Activated CD4-positive, alpha-beta T cell treated with anti-CD3 and anti-CD28 coated beads for 36 hours (primary cell): ENCODE data around the gene SLC44A2. TPM values are rescaled to one million over a fixed set of nuclear protein-coding genes. Genes with fewer than 3 reads are reported as not detected.

Experiments used
- ATAC-seq: fragments of 200-7000 bp; cut with Tn5 transposase; one replicate; pipeline ENCODE4 v1.10.0; 2021; ENCODE audit warnings: mild to moderate bottlenecking, moderate library complexity
- CTCF ChIA-PET: fragments of 350-600 bp; sonication (Branson Sonifier 250); formaldehyde crosslinking; loops from one replicate; lab custom pipeline; 2021; ENCODE audit warnings: antibody characterized with exemption; lab: Charles Lee
- POLR2A ChIA-PET: fragments of 350-600 bp; sonication (Branson Sonifier 250); formaldehyde crosslinking; loops from one replicate; lab custom pipeline; 2021; ENCODE audit warnings: antibody characterized with exemption, inconsistent platforms; lab: Charles Lee
- DNase-seq: peaks from one replicate; pipeline ENCODE4 v3.0.0-alpha.2; 2020
- H3K27ac Mint-ChIP-seq: one replicate; pipeline ENCODE4 v1.8.0; 2021; ENCODE audit warnings: mixed read lengths
- H3K27me3 Mint-ChIP-seq: one replicate; pipeline ENCODE4 v1.8.0; 2021; ENCODE audit warnings: mixed read lengths
- H3K36me3 Mint-ChIP-seq: one replicate; pipeline ENCODE4 v1.8.0; 2021; ENCODE audit warnings: low read depth, mixed read lengths
- H3K4me1 Mint-ChIP-seq: one replicate; pipeline ENCODE4 v1.8.0; 2021; ENCODE audit warnings: mixed read lengths
- H3K4me3 Mint-ChIP-seq: one replicate; pipeline ENCODE4 v1.8.0; 2021; ENCODE audit warnings: mild to moderate bottlenecking, moderate library complexity, mixed read lengths
- H3K9me3 Mint-ChIP-seq: one replicate; pipeline ENCODE4 v1.8.0; 2021; ENCODE audit warnings: low read depth, mixed read lengths
- intact Hi-C, 2 experiments: fragments of 100-400 bp; cut with DNase I in 1 of 2; cut with micrococcal nuclease in 1 of 2; formaldehyde crosslinking; loops; one replicate each; pipeline versions ENCODE4 v1.14.2 to v1.15.1; 2022 to 2024; cut with DNase I, micrococcal nuclease
- total RNA-seq, 2 experiments: library from RNA; stranded (reverse); gene quantifications; one replicate each; pipeline ENCODE4 v1.2.3, GENCODE V29; 2021

SLC44A2 gene
- total RNA-seq, 2 experiments from 2014 or later, result 80.3 to 105 TPM

- peaks cover 22% of the 10 kb centered on the region for H3K36me3 Mint-ChIP-seq
- intact Hi-C loops, result no loop called here
These were observed 9.8 kb upstream of the SLC44A2 start for GRCh38 chr19:10615429-10616023.

DNA sequence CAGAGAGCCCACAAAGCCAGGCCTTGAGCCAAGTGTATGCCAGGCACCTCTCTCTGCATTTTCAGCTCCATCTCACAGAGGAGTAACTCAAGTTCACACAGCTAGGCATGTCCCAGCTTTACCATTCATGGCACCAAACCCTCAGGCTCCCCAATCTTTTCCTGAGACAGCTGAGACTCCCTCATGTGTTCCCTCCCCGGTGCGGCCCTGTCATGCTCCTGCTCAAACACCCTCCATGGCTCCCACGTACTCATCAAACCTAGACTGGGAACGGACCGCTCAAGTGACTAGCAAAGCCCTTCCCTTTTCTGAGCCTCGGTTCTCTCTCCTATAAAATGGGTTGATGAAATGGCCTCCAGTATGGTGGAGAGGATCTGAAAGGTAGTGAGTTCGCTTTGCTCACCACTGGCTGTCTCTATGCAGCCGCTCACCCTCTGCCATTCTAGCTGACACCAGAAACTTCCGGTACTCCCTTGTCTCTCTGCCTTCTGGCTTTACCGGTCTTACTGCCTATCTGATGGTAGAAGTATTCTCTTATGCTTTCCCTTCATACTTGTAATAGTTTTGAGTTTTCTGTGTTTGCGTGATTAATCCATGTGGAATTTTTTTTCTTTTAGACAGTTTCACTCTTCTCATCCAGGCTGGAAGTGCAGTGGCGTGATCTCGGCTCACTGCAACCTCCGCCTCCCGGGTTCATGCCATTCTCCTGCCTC, 7.8 kb upstream of the SLC44A2 start:
- no peak overlapping the region for H3K4me3 Mint-ChIP-seq
- H3K27me3 Mint-ChIP-seq, result no peaks in the 10 kb centered on the region
- H3K36me3 Mint-ChIP-seq, result peaks cover 25% of the 10 kb centered on the region
- no peak overlapping the region for H3K27ac Mint-ChIP-seq
- H3K9me3 Mint-ChIP-seq, result no peaks in the 10 kb centered on the region
- H3K4me1 Mint-ChIP-seq, result peaks cover 34% of the 10 kb centered on the region
- ChIA-PET POLR2A (interaction anchor here (0.6 kb wide), 1 partner anchor 22 kb away, joined by 3 read pairs; no protein-coding TSS in a partner anchor), CTCF (interaction anchor here (0.5 to 2.8 kb wide), 3 partner anchors 36 to 81 kb away, joined by 3 to 12 read pairs (median 3); no protein-coding TSS in a partner anchor)
- ATAC-seq (no peak), DNase-seq (no peak)
- intact Hi-C loops, result no loop called here

More at GRCh38 chr19:10615429-10616023, 9.8 kb upstream of the SLC44A2 start:
- no peak overlapping the region for H3K4me3 Mint-ChIP-seq
- no peaks in the 10 kb centered on the region for H3K9me3 Mint-ChIP-seq
- DNase-seq, result no peak
- no peak for ATAC-seq
- ChIA-PET CTCF (interaction anchor here (0.9 to 1.3 kb wide), 2 partner anchors 10 to 29 kb away, joined by 3 to 4 read pairs; no protein-coding TSS in a partner anchor), POLR2A (no interaction called here)
- H3K4me1 Mint-ChIP-seq, result peaks cover 23% of the 10 kb centered on the region
- no peaks in the 10 kb centered on the region for H3K27me3 Mint-ChIP-seq
- H3K27ac Mint-ChIP-seq, result no peak overlapping the region

DNA sequence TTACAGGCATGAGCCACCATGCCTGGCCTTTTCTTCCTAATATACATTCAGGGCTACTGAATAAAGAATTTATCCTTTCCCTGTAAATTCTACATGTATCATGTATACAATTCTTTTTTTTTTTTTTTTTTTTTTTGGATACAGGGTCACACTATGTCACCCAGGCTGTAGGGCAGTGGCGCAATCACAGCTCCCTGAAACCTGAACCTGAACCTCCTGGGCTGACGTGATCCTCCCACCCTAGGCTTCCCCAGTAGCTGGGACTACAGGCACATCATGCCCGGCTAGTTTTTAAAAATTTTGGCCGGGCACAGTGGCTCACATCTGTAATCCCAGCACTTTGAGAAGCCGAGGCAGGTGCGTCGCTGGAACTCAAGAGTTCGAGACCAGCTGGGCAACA, 6.5 kb upstream of the SLC44A2 start:
- DNase-seq, result no peak

DNA sequence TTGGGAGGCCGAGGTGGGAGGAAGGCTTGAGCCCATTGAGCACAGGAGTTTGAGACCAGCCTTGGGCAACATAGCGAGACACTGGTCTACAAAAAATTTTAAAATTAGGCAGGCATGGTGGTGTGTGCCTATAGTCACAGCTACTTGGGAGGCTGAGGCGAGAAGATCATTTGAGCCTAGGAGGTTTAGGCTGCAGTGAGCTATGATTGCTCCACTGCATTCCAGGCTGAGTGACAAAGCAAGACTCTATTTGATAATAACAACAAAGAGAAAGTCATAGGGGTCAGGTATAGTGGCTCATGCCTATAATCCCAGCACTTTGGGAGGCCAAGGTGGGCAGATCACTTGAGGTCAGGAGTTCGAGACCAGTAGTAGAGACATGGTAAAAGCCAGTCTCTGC, 4.6 kb upstream of the SLC44A2 start:
- ChIA-PET POLR2A (no interaction called here), CTCF (interaction anchor here (0.9 to 4.6 kb wide), 5 partner anchors 8 to 148 kb away, joined by 3 to 17 read pairs (median 3); no protein-coding TSS in a partner anchor)
- H3K27ac Mint-ChIP-seq, result peak overlapping the region; percentile 55
- DNase-seq (no peak), ATAC-seq (no peak)
- no peaks in the 10 kb centered on the region for H3K27me3 Mint-ChIP-seq
- no peak overlapping the region for H3K4me3 Mint-ChIP-seq
- H3K4me1 Mint-ChIP-seq, result peaks cover 27% of the 10 kb centered on the region
- no peaks in the 10 kb centered on the region for H3K9me3 Mint-ChIP-seq
- intact Hi-C loops, result no loop called here
- peaks cover 9% of the 10 kb centered on the region for H3K36me3 Mint-ChIP-seq

More for the DNA sequence above, 6.5 kb upstream of the SLC44A2 start:
- CTCF ChIA-PET, result interaction anchor here (0.6 to 2.8 kb wide), 5 partner anchors 31 to 240 kb away, joined by 3 to 12 read pairs (median 4); no protein-coding TSS in a partner anchor
- H3K27me3 Mint-ChIP-seq, result no peaks in the 10 kb centered on the region
- no peak for ATAC-seq
- H3K9me3 Mint-ChIP-seq, result no peaks in the 10 kb centered on the region
- H3K27ac Mint-ChIP-seq, result no peak overlapping the region
- H3K36me3 Mint-ChIP-seq, result peaks cover 16% of the 10 kb centered on the region
- POLR2A ChIA-PET, result no interaction called here
- H3K4me3 Mint-ChIP-seq, result no peak overlapping the region
- intact Hi-C loops, result no loop called here
- peaks cover 27% of the 10 kb centered on the region for H3K4me1 Mint-ChIP-seq

GRCh38 chr19:10621966-10622365, 3.4 kb upstream of the SLC44A2 start:
- Mint-ChIP-seq H3K4me3 (no peak overlapping the region), H3K4me1 (peaks cover 25% of the 10 kb centered on the region), H3K27ac (peak overlapping the region; percentile 45), H3K9me3 (no peaks in the 10 kb centered on the region), H3K36me3 (peaks cover 9% of the 10 kb centered on the region), H3K27me3 (no peaks in the 10 kb centered on the region)
- ATAC-seq (no peak), DNase-seq (no peak)
- POLR2A ChIA-PET, result no interaction called here
- CTCF ChIA-PET, result interaction anchor here (0.6 to 4.6 kb wide), 4 partner anchors 22 to 71 kb away, joined by 3 to 17 read pairs (median 6); no protein-coding TSS in a partner anchor
- intact Hi-C loops, result no loop called here

GRCh38 chr19:10624585-10624984, 768 bp upstream of the SLC44A2 start:
- Mint-ChIP-seq H3K4me3 (no peak overlapping the region), H3K9me3 (no peaks in the 10 kb centered on the region), H3K27ac (no peak overlapping the region), H3K36me3 (peaks cover 16% of the 10 kb centered on the region), H3K27me3 (no peaks in the 10 kb centered on the region), H3K4me1 (peaks cover 25% of the 10 kb centered on the region)
- ATAC-seq, result peak; percentile 30
- DNase-seq, result no peak
- intact Hi-C loops, result no loop called here
- ChIA-PET CTCF (interaction anchor here (0.6 to 1.2 kb wide), 2 partner anchors 43 to 77 kb away, joined by 3 to 4 read pairs; partner anchors contain the start of gene QTRT1), POLR2A (no interaction called here)

- ChIA-PET POLR2A (interaction anchor here (0.6 kb wide), 1 partner anchor 240 kb away, joined by 4 read pairs; no protein-coding TSS in a partner anchor), CTCF (interaction anchor here (0.6 kb wide), 1 partner anchor 790 kb away, joined by 3 read pairs; the partner anchor contains the start of gene PIN1)
- intact Hi-C loops, result no loop called here
- Mint-ChIP-seq H3K4me3 (no peak overlapping the region), H3K4me1 (peaks cover 21% of the 10 kb centered on the region), H3K27ac (no peak overlapping the region), H3K27me3 (no peaks in the 10 kb centered on the region), H3K36me3 (peaks cover 17% of the 10 kb centered on the region), H3K9me3 (no peaks in the 10 kb centered on the region)
- ATAC-seq (no peak), DNase-seq (no peak)
These were observed 397 bp downstream of the SLC44A2 start for GRCh38 chr19:10625762-10626138.

GRCh38 chr19:10631874-10632273, 6.5 kb downstream of the SLC44A2 start:
- ATAC-seq, result no peak
- Mint-ChIP-seq H3K36me3 (peaks cover 49% of the 10 kb centered on the region), H3K9me3 (no peaks in the 10 kb centered on the region), H3K27me3 (no peaks in the 10 kb centered on the region), H3K4me1 (no peaks in the 10 kb centered on the region), H3K4me3 (no peak overlapping the region), H3K27ac (no peak overlapping the region)
- no peak for DNase-seq
- POLR2A ChIA-PET, result interaction anchor here (0.7 kb wide), 1 partner anchor 95 kb away, joined by 8 read pairs; no protein-coding TSS in a partner anchor
- CTCF ChIA-PET, result no interaction called here
- intact Hi-C loops, result no loop called here

GRCh38 chr19:10634430-10634829, 9.1 kb downstream of the SLC44A2 start:
- intact Hi-C loops, result no loop called here
- DNase-seq, result no peak
- H3K9me3 Mint-ChIP-seq, result no peaks in the 10 kb centered on the region
- ATAC-seq, result no peak
- H3K27me3 Mint-ChIP-seq, result no peaks in the 10 kb centered on the region
- peaks cover 53% of the 10 kb centered on the region for H3K36me3 Mint-ChIP-seq
- H3K27ac Mint-ChIP-seq, result no peak overlapping the region
- H3K4me1 Mint-ChIP-seq, result peaks cover 4% of the 10 kb centered on the region
- ChIA-PET POLR2A (no interaction called here), CTCF (interaction anchor here (1.0 to 2.3 kb wide), 3 partner anchors 54 to 151 kb away, joined by 4 to 7 read pairs (median 6); no protein-coding TSS in a partner anchor)
- no peak overlapping the region for H3K4me3 Mint-ChIP-seq

GRCh38 chr19:10634963-10635362, 9.6 kb downstream of the SLC44A2 start:
- H3K27me3 Mint-ChIP-seq, result no peaks in the 10 kb centered on the region
- ChIA-PET POLR2A (no interaction called here), CTCF (interaction anchor here (1.3 to 1.5 kb wide), 2 partner anchors 9 to 54 kb away, joined by 4 to 6 read pairs; no protein-coding TSS in a partner anchor)
- no peak overlapping the region for H3K27ac Mint-ChIP-seq
- intact Hi-C loops, result no loop called here
- DNase-seq (no peak), ATAC-seq (no peak)
- no peaks in the 10 kb centered on the region for H3K9me3 Mint-ChIP-seq
- H3K4me1 Mint-ChIP-seq, result peaks cover 4% of the 10 kb centered on the region
- H3K4me3 Mint-ChIP-seq, result no peak overlapping the region
- peaks cover 52% of the 10 kb centered on the region for H3K36me3 Mint-ChIP-seq

DNA sequence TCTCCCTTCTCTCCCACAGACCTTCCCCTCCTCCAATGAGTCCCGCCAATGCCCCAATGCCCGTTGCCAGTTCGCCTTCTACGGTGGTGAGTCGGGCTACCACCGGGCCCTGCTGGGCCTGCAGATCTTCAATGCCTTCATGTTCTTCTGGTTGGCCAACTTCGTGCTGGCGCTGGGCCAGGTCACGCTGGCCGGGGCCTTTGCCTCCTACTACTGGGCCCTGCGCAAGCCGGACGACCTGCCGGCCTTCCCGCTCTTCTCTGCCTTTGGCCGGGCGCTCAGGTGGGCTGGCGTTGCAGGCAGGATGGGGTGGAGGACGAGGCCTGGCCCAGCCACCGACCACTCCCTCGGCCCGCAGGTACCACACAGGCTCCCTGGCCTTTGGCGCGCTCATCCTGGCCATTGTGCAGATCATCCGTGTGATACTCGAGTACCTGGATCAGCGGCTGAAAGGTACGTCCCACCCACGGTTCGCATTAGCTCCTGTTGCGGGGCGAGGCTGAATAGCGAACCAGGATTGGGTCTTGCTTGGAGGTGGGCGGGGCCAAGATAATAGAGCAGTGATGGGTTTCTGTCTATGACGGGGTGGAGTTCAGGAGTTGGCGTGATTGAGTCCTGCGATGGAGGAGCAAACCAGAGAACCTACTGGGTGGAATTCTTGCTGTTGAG, 11.1 kb downstream of the SLC44A2 start:
- DNase-seq (no peak), ATAC-seq (no peak)
- H3K4me3 Mint-ChIP-seq, result no peak overlapping the region
- H3K4me1 Mint-ChIP-seq, result peaks cover 11% of the 10 kb centered on the region
- ChIA-PET POLR2A (no interaction called here), CTCF (interaction anchor here (0.7 kb wide), 1 partner anchor 55 kb away, joined by 3 read pairs; no protein-coding TSS in a partner anchor)
- no peaks in the 10 kb centered on the region for H3K27me3 Mint-ChIP-seq
- H3K9me3 Mint-ChIP-seq, result no peaks in the 10 kb centered on the region
- H3K27ac Mint-ChIP-seq, result no peak overlapping the region
- H3K36me3 Mint-ChIP-seq, result peaks cover 47% of the 10 kb centered on the region
- intact Hi-C loops, result no loop called here
